Measurements from ENCODE around the gene KCNC1. TPM values are rescaled to one million over a fixed set of nuclear protein-coding genes. Genes with fewer than 3 reads are reported as not detected.

Gene KCNC1
- polyA plus RNA-seq, 1 donor from 2014 or later, result 8.9 TPM

- no peak overlapping the region for H3K4me3 ChIP-seq (ENCODE audit: low read length)
- no peak overlapping the region for H3K27ac ChIP-seq (ENCODE audit: low read length)
- no peaks in the 10 kb centered on the region for H3F3A ChIP-seq (ENCODE audit: insufficient read depth, low read length, poor library complexity, severe bottlenecking)
- no peaks in the 10 kb centered on the region for H4K20me1 ChIP-seq (ENCODE audit: insufficient read depth)
- TF ChIP-seq SMC3 (conservative IDR thresholded peaks at IDR 0.05; ENCODE audit: poor library complexity) (no peak), MXI1 (conservative IDR thresholded peaks at IDR 0.05; ENCODE audit: poor library complexity, severe bottlenecking) (no peak), EZH2 (IDR thresholded peaks at IDR 0.05; ENCODE audit: borderline replicate concordance, insufficient read depth, low read length, poor library complexity, severe bottlenecking) (no peak), POLR2AphosphoS5 (IDR thresholded peaks at IDR 0.05) (no peak), EP300 (conservative IDR thresholded peaks at IDR 0.05; ENCODE audit: poor library complexity, severe bottlenecking) (no peak), CTCF (IDR thresholded peaks at IDR 0.05; ENCODE audit: poor library complexity, severe bottlenecking) (no peak), TAF1 (IDR thresholded peaks at IDR 0.05; ENCODE audit: low read depth) (no peak), REST (IDR thresholded peaks at IDR 0.05; ENCODE audit: borderline replicate concordance) (no peak), RAD21 (conservative IDR thresholded peaks at IDR 0.05) (no peak)
- no peak overlapping the region for H2AFZ ChIP-seq (ENCODE audit: low read depth, low read length)
- H3K79me2 ChIP-seq (replicated peaks; ENCODE audit: insufficient read depth, low read length), result peaks cover 24% of the 10 kb centered on the region
- H3K27me3 ChIP-seq (ENCODE audit: insufficient read depth, low read depth, low read length), result no peaks in the 10 kb centered on the region
- no peak overlapping the region for H3K4me2 ChIP-seq (ENCODE audit: low read length)
- H3K9me3 ChIP-seq (ENCODE audit: low read length), result no peaks in the 10 kb centered on the region
- no peak overlapping the region for H3K9ac ChIP-seq (ENCODE audit: low read length)
- no peaks in the 10 kb centered on the region for H3K36me3 ChIP-seq (ENCODE audit: insufficient read depth, low read length)
- no peaks in the 10 kb centered on the region for H3K9me2 ChIP-seq (ENCODE audit: insufficient read depth, low read length)
Observed at GRCh38 chr11:17733261-17733660, 1.3 kb upstream of the KCNC1 start.

GRCh38 chr11:17734986-17735817 lies 621 bp downstream of the KCNC1 start:
- Histone ChIP-seq H3K9me2 (ENCODE audit: insufficient read depth, low read length) (no peaks in the 10 kb centered on the region), H3K9me3 (ENCODE audit: low read length) (no peaks in the 10 kb centered on the region), H3F3A (ENCODE audit: insufficient read depth, low read length, poor library complexity, severe bottlenecking) (no peaks in the 10 kb centered on the region), H3K79me2 (replicated peaks; ENCODE audit: insufficient read depth, low read length) (peaks cover 35% of the 10 kb centered on the region), H2AFZ (ENCODE audit: low read depth, low read length) (peak overlapping the region; percentile 69), H3K4me2 (ENCODE audit: low read length) (peak overlapping the region; percentile 84), H3K36me3 (ENCODE audit: insufficient read depth, low read length) (no peaks in the 10 kb centered on the region), H3K27ac (ENCODE audit: low read length) (peak overlapping the region; percentile 67), H4K20me1 (ENCODE audit: insufficient read depth) (no peaks in the 10 kb centered on the region), H3K4me3 (ENCODE audit: low read length) (peak overlapping the region; percentile 99), H3K9ac (ENCODE audit: low read length) (peak overlapping the region; percentile 91), H3K27me3 (ENCODE audit: insufficient read depth, low read depth, low read length) (no peaks in the 10 kb centered on the region)
- no peak for TF ChIP-seq TAF1 (IDR thresholded peaks at IDR 0.05; ENCODE audit: low read depth)
- no peak for TF ChIP-seq REST (IDR thresholded peaks at IDR 0.05; ENCODE audit: borderline replicate concordance)
- no peak for TF ChIP-seq EP300 (conservative IDR thresholded peaks at IDR 0.05; ENCODE audit: poor library complexity, severe bottlenecking)
- peak; percentile 11 for TF ChIP-seq MXI1 (conservative IDR thresholded peaks at IDR 0.05; ENCODE audit: poor library complexity, severe bottlenecking)
